Panc1 (cell line): ENCODE results near the gene CDC42BPA. TPM values are rescaled to one million over a fixed set of nuclear protein-coding genes. Genes with fewer than 3 reads are reported as not detected.

Experiments
- ATAC-seq: fragments of 200-7000 bp; cut with Tn5 transposase; 2 replicates; pipeline ENCODE4 v1.9.1; 2020; ENCODE audit warnings: mild to moderate bottlenecking, moderate library complexity
- BruUV-seq: library from RNA; stranded (reverse); fragments of 400-500 nt; replicated peaks from 2 replicates; lab custom pipeline; 2021; lab: Mats Ljungman, UMichigan
- CTCF ChIA-PET: fragments of 300-600 bp; sonication (Branson Sonifier 250); formaldehyde crosslinking; loops from one replicate; lab custom pipeline; 2022; ENCODE audit warnings: antibody characterized with exemption; lab: Charles Lee
- POLR2A ChIA-PET: fragments of 300-600 bp; sonication (Branson Sonifier 250); formaldehyde crosslinking; loops from one replicate; lab custom pipeline; 2022; ENCODE audit warnings: antibody characterized with exemption; lab: Charles Lee
- DNase-seq: peaks from one replicate; pipeline ENCODE4 v3.0.0-alpha.2; 2010; ENCODE audit warnings: low read depth, low spot score
- H3K27ac ChIP-seq: 2 replicates; pipeline ENCODE4 v1.5.1; 2011; ENCODE audit warnings: mild to moderate bottlenecking, low read length, inconsistent platforms
- H3K27me3 ChIP-seq: fragments of 200-500 bp; sonication (Bioruptor generic); 2 replicates; pipeline ENCODE4 v1.6.0; 2014; ENCODE audit warnings: low read length, inconsistent platforms; ENCODE audit not compliant: control insufficient read depth, insufficient read depth
- H3K36me3 ChIP-seq: fragments of 200-500 bp; sonication (Bioruptor generic); 2 replicates; pipeline ENCODE4 v1.5.1; 2014; ENCODE audit warnings: inconsistent platforms, mild to moderate bottlenecking, low read length, moderate library complexity; ENCODE audit not compliant: control insufficient read depth, insufficient read depth
- H3K4me1 ChIP-seq: 2 replicates; pipeline ENCODE4 v1.5.1; 2011; ENCODE audit warnings: inconsistent platforms, mild to moderate bottlenecking, low read length, moderate library complexity; ENCODE audit not compliant: control insufficient read depth, insufficient read depth
- H3K4me3 ChIP-seq, 2 experiments: 2 replicates each; pipeline ENCODE4 v1.5.1; 2011 to 2012; ENCODE audit warnings: low read depth in 2 of 2, low read length in 2 of 2, mild to moderate bottlenecking in 2 of 2, inconsistent platforms in 1 of 2, moderate library complexity in 1 of 2
- H3K9me3 ChIP-seq: fragments of 200-500 bp; sonication (Bioruptor generic); 2 replicates; pipeline ENCODE4 v1.5.1; 2014; ENCODE audit warnings: low read depth, mild to moderate bottlenecking, inconsistent platforms, low read length, moderate library complexity; ENCODE audit not compliant: control insufficient read depth, insufficient read depth
- CTCF ChIP-seq: fragments of 450-650 bp; IDR thresholded peaks from 2 replicates; pipeline ENCODE4 v1.5.1; 2017; ENCODE audit warnings: mild to moderate bottlenecking
- POLR2AphosphoS5 ChIP-seq: IDR thresholded peaks from 2 replicates; pipeline ENCODE4 v1.6.1; 2012; ENCODE audit warnings: mild to moderate bottlenecking, low read depth, low read length, moderate library complexity
- REST ChIP-seq, 2 experiments: IDR thresholded peaks; 2 replicates each; pipeline ENCODE4 v1.6.1; 2011 to 2012; ENCODE audit warnings: low read depth in 2 of 2, control low read depth in 1 of 2, low read length in 1 of 2, mild to moderate bottlenecking in 1 of 2, moderate library complexity in 1 of 2; ENCODE audit not compliant: insufficient read depth in 1 of 2
- SIN3A ChIP-seq: IDR thresholded peaks from 2 replicates; pipeline ENCODE4 v1.6.1; 2012; ENCODE audit warnings: low read depth, mild to moderate bottlenecking, low read length, moderate library complexity, borderline replicate concordance; ENCODE audit not compliant: insufficient read depth
- TCF7L2 ChIP-seq: IDR thresholded peaks from 2 replicates; pipeline ENCODE4 v1.6.1; 2011; ENCODE audit warnings: mild to moderate bottlenecking, low read depth, low read length, inconsistent platforms
- in situ Hi-C: cut with HindIII; loops from 2 replicates; pipeline ENCODE4 v1.10.0; 2016; ENCODE audit warnings: low sequenced_read_pairs, low pct_unique_long_range_greater_than_20kb
- intact Hi-C: fragments of 100-400 bp; cut with micrococcal nuclease; formaldehyde crosslinking; loops from one replicate; pipeline ENCODE4 v1.10.0; 2022; ENCODE audit not compliant: unreplicated experiment
- total RNA-seq: library from RNA; stranded (reverse); gene quantifications from one replicate; pipeline ENCODE4 v1.2.1, GENCODE V29; 2021; ENCODE audit not compliant: unreplicated experiment

Gene CDC42BPA
- total RNA-seq, 1 experiment from 2014 or later, result 32.8 TPM

GRCh38 chr1:226948051-226948450, 370.2 kb downstream of the CDC42BPA start:
- no peak overlapping the region for H3K27ac ChIP-seq
- CTCF ChIA-PET, result no interaction called here
- POLR2A ChIA-PET, result no interaction called here
- peaks cover 21% of the 10 kb centered on the region for H3K4me1 ChIP-seq
- no TSS peak for BruUV-seq
- DNase-seq, result no peak
- no peak for ATAC-seq
- in situ Hi-C loops (no loop called here), intact Hi-C loops (no loop called here)
- no peak for TF ChIP-seq REST (IDR thresholded peaks at IDR 0.05; ENCODE audit: insufficient read depth in 1 of 2, low read depth in 2 of 2, low read length in 1 of 2)
- TF ChIP-seq TCF7L2, result no peak
- no peak for TF ChIP-seq POLR2AphosphoS5
- no peak for TF ChIP-seq CTCF
- no peak for TF ChIP-seq SIN3A
- no peak overlapping the region for H3K4me3 ChIP-seq
- no peaks in the 10 kb centered on the region for H3K27me3 ChIP-seq
- no peaks in the 10 kb centered on the region for H3K36me3 ChIP-seq
- no peaks in the 10 kb centered on the region for H3K9me3 ChIP-seq

- H3K9me3 ChIP-seq, result no peaks in the 10 kb centered on the region
- H3K36me3 ChIP-seq, result no peaks in the 10 kb centered on the region
- POLR2A ChIA-PET, result interaction anchor here (0.6 kb wide), 1 partner anchor 84 kb away, joined by 3 read pairs; no protein-coding TSS in a partner anchor
- no TSS peak for BruUV-seq
- peaks cover 21% of the 10 kb centered on the region for H3K4me1 ChIP-seq
- H3K27ac ChIP-seq, result no peak overlapping the region
- TF ChIP-seq REST (IDR thresholded peaks at IDR 0.05; ENCODE audit: insufficient read depth in 1 of 2, low read depth in 2 of 2, low read length in 1 of 2), result no peak
- no peak for TF ChIP-seq POLR2AphosphoS5
- TF ChIP-seq TCF7L2, result no peak
- no peak for TF ChIP-seq CTCF
- no peak for TF ChIP-seq SIN3A
- H3K27me3 ChIP-seq, result no peaks in the 10 kb centered on the region
- H3K4me3 ChIP-seq, result no peak overlapping the region
- DNase-seq (no peak), ATAC-seq (no peak)
- in situ Hi-C loops, result no loop called here
- intact Hi-C loops, result no loop called here
- CTCF ChIA-PET, result no interaction called here
These were observed 371.5 kb downstream of the CDC42BPA start for GRCh38 chr1:226946841-226947240.
